PC-9 (cell line): ENCODE data around the gene COL25A1.

Experiments used
- EZH2 ChIP-seq: fragments of 200-600 bp; sonication (generic); IDR thresholded peaks from 2 replicates; pipeline ENCODE4 v1.8.0; 2017; ENCODE audit warnings: antibody characterized with exemption, low read depth
- TF ChIP-seq, protein P1 (sequence below): fragments of 200-600 bp; sonication (generic); conservative IDR thresholded peaks from 2 replicates; pipeline ENCODE4 v1.6.1; 2017; ENCODE audit warnings: mixed run types, antibody characterized with exemption, mild to moderate bottlenecking, moderate library complexity

DNA sequence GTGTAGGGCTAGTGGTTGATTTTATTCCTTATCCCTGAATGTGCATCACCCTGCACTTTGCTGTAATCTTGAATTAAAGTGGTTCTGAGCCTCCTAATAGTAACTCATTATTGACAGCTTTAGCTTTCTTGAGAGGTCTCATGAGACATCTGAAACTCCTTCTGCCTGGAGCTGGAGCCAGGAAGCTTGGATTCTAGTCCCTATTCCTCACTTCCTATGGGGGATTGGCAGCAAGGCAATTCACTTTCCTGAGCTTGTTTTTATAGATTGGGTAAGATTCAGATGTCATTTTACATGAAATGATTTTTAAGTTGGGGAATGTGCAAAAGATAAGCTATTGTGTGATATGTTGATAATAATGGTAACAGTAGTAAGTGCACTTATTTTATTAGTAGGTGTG is 522.5 kb downstream of the COL25A1 start:
- TF ChIP-seq, protein P1, sequence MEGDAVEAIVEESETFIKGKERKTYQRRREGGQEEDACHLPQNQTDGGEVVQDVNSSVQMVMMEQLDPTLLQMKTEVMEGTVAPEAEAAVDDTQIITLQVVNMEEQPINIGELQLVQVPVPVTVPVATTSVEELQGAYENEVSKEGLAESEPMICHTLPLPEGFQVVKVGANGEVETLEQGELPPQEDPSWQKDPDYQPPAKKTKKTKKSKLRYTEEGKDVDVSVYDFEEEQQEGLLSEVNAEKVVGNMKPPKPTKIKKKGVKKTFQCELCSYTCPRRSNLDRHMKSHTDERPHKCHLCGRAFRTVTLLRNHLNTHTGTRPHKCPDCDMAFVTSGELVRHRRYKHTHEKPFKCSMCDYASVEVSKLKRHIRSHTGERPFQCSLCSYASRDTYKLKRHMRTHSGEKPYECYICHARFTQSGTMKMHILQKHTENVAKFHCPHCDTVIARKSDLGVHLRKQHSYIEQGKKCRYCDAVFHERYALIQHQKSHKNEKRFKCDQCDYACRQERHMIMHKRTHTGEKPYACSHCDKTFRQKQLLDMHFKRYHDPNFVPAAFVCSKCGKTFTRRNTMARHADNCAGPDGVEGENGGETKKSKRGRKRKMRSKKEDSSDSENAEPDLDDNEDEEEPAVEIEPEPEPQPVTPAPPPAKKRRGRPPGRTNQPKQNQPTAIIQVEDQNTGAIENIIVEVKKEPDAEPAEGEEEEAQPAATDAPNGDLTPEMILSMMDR: no peak
- no peak for TF ChIP-seq EZH2
